ENCODE data around the gene CCDC93. TPM values are rescaled to one million over a fixed set of nuclear protein-coding genes. Genes with fewer than 3 reads are reported as not detected.
"Not testable (repeated sequence)": the region's sequence is repeated elsewhere in the genome, so short reads cannot be mapped to it uniquely, and the experiment has no call there.

Gene CCDC93
- total RNA-seq, 1 donor from 2014 or later, result 23.6 TPM

DNA sequence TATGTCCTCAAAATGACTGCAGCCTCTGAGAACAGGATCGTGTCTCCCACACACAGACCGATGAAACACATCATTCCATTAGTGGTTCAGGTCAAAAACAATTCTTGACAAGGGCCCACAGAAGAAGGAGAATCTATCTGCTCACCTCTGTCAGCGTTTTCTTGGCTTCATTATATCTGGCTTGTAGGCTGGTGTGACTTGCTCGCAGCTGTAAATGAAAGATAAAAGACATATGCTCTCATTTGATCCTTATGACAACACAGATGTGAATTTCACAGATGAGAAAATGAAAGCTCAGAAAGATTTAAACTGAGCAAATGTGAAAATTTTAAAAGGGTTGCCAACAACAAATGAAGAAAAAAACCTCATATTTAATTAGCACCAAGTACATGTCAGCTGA, 61.6 kb downstream of the CCDC93 start:
- DNase-seq, result no peak

DNA sequence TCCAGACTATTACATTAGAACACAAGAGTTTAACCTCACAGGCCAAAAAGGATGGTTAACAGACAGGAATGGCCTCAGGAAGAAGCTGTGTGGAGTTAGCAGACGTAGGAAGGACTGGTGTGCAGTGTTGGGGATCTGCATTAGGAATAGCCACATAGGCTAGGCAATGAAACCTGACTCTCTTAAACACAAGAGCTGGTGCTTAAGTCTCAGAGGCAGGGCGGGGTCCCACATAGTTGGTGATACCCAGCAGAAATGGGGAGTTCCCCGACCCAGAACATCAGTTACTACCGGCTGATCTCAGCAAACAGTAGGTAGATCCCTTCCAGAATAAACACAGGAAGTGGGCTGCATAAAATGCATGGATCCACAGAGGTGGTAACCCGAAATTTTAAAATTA, 64.1 kb downstream of the CCDC93 start:
- DNase-seq, result no peak

DNA sequence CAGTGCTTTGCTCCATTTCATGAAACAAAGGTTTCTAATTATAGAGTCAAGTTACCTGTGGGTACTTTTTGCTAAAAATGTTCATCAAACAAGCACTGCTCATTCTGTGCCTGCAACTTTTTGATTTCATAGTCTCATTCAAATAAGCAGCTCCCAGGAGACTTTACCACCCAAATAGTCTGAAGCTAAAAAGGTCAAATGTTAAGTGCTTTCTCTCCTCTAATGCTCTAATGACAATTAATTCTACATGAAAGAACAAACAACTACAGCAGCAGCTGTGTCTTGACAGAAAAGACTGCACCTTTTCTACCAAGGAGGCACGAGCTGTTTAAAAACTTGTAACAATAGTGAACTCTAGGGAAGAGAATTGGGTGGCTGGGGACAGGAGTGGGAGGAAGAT, 65.3 kb downstream of the CCDC93 start:
- no peak for DNase-seq

DNA sequence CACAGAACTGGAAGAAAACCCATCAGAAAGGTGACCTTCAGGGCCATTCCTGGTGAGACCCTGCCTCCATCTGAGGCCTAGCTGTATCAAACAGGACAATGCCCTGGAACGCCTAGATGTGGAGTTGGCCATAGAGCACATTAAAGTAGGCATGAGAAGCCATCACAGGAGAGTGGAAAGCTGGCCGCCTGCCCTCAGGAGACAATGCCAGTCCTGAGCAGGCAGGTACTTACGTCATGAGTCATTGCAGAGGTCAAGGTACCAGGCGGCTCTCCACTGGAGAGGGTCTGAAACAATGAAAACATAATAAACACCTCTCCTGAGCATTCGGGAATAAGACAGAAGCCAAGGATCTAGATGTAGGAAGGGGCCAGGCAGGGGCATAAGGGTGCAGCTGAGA, 68.6 kb downstream of the CCDC93 start:
- DNase-seq, result no peak

DNA sequence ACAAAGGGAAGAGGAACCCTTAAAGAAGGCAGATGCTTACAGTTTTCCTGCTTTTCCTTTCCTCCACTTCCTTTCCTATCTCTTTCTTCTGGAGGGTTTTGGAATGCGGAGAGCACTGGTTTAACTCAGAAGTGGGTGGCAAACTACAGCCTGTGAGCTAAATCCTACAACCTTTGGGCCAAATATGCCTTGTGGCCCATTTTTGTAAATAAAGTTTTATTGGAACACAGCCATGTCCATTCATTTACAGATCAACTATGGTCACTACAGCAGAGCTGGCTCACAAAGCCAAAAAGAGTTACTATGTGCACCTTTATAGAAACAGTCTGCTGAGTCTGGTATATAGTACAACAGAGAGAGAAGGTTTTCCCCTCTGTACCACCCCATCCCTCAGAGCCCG, 69.1 kb downstream of the CCDC93 start:
- DNase-seq, result no peak

DNA sequence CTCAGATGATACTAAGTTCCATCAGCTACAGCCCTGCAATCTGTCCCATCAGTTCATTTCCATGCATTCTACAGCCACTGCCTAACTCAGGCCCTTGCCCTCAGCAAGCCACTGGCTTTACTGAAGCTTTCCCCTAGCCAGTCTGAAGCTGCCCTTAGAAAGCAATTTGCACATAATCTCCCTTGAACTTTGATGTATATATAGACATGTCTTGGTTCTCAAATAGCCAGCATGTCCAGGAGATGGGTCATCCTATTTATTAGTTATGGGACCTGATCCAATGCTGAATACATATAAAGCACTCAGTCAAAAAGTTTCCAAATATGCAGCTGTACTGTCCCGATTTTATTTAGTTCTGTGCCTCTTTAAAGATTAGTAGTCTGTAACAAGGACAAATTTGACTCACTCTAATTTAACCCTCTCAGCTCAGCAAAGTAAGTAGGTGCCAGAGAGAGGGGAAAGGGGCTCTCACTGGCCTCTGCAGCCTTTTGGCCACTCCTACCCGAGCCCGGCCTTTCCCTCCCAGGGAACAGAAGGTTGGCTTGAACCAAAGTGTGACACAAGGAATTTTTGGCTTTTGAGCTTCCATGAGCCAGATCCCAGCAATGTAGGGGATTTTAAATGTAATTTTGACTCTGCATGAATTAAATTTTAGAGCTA, 70.7 kb downstream of the CCDC93 start:
- DNase-seq, result no peak

DNA sequence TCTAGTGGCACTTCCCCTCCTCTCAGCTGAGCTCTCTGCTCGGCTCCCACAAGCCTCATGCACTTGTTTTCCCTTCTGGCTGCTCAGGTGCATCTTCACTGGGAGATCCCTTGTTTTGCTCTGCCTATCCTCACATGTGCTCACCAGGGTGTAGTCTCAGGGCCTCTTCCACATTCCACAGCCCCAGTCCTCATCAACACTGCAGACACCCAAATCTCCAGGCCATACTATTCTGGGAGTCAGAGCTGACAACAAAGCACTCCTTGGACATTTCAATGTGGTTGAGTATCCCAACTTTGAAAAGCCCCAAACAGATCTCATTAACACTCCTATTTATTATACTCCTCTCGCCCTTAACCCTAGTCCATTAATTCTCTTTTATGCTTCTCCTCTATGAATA, 71.3 kb downstream of the CCDC93 start:
- no peak for DNase-seq

DNA sequence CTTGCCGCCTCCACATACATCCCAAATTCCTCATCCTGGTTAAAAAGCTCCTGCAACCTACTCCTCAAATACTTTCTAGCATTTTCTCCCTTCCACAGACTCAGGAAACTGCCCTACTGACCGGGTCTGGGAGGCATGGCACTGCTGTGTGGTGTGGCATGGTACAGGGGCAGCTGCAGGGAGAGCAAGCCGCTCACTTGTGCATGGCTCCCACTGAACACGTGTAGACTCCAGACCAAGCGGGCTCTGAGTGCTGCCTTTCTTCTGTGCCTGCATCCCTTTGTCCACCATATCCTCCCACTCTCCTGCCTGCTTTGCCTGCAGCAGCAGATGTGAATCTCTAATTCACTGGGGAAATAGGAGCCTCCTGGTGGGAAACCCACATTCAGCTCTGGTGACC, 72.2 kb downstream of the CCDC93 start:
- DNase-seq, result no peak

DNA sequence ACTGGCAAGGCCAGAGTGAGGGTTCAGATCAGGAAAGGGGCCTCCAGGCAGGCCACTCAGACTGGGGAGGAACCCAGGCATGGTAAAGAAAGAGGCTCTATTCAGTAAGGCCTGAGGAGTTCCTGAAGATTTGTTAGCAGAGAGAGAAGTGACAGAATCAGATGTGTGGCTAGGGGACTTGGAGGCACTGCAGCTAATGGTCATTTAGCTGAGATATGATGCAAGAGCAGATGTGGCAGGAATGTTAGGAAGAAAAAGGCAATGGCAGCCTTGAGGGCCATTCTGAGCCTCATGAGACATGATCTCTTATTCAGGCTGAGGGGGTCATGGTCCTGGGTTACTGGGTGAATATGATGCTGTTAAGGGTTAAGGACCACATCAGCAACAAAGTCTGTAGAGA, 73.4 kb downstream of the CCDC93 start:
- no peak for DNase-seq

DNA sequence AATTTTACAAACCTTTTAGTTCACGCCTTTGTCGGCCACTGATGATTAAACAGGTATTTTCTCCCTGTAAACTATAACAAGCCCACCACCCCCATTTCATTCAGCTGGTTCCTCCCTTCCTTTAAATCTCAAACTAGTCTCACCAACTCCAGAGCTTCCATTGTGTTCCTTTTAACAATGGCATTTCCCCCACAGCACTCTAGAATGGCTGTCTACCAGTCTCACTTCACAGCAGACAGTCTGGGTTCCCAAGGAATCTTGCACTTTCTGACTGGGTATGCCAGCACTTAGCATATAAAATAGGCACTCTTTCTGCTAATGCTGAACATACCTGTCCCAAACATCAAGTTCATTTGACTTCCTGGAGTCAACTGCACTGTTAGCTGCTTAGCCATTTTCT, 75.3 kb downstream of the CCDC93 start:
- no peak for DNase-seq

DNA sequence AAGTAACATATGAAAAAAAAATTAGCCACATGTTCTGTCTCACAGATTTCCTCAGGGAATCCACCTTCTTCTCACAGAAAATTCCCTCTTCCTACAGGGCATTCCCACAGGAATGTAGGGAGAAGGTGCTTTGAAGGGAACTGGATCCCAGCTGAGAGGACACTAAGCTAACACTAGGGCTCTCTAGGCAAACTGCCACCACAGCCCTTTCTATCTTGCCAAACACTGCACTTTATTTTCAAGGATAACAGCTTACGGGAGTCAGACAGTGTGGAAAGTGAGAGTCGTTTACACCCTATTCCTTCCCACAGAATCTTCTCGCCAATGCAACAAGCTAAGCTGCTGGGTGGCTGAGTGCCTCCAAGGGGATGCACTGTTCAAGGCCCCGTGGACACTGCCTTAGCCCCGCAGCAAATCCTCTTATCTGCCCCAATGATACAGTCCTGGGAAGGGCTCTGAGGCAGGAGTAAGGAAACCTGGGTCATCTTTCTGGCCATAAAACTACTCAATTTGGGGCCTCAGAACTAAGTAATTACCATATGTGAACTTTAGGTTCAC, 76.9 kb downstream of the CCDC93 start:
- DNase-seq, result no peak

DNA sequence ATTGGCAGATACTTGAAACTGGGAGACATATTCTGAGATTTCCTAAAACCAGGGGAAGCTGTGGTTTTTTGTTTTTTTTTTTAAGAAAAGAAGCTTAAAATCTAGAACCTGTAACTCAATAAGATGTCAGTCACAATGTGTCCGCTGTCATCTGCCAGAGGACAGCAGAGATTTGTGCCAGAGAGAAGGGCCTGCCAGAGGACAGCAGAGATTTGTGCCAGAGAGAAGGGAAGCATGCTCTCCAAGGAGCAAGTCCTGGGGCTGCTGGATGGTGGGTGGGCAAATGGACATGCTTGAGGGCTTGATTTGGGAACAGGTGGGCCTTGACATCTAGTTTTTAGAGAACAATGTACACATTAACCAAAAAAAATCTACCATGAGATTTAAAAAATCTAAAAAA, 77.9 kb downstream of the CCDC93 start:
- no peak for DNase-seq

DNA sequence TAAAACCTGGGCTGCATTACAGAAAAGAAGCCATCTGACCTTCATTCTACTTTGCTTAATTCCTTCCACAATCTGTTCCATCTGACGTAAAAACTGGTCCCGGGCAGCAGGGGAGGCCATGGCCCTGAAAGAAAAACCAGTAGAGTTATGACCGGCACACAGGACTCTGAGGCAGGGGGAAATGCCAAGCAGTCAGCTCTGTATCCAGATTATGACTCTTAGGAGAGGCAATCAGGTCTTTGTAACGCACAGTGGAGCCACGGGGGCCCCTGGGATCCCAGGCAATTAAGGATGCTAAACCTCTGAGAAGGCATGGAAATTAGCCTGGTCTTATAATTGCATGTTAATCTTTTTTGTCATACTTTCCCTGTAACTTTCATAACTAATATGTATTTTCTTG, 78.4 kb downstream of the CCDC93 start:
- DNase-seq, result no peak

DNA sequence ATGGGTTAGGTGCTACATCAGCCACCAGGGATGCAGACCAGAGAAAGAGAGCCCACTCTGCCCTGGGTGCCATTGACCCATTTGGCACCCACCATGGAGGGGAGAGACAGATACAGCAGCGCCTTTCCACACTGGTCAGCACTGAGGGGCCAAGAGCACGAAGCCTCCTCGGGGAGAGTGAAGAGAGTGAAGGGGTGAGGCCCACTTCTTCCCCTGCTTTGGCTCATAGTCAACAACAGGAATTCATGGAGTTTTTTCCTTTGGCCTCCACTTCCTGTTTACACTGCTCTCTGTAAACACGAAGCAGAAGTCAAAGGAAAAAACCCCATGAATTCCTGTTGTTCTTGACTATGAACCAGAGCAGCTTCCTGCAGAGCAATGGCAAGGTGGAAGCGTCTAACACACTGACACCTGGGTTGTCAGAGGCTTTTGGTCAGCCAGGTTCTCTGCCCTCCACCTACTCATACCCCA, 80.0 kb downstream of the CCDC93 start:
- DNase-seq, result no peak

DNA sequence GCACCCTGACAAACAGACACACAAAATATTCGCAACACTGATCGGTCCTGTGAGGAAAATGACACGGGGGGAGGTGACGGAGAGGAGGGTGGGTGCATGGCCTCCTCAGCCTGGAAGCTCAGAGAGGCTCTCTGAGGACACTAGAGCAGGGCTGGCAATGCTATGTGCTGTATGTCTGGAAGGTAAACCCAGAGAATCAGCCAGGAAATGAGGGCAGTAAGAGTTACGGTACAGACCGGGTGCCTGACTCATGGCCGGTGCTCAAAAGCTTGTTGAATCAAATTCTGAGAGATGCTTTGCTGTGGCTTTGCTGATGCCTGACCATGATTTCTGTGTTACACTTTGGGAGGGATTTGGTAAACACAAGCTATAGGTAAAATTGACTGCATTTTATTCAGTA, 81.9 kb downstream of the CCDC93 start:
- DNase-seq, result no peak

DNA sequence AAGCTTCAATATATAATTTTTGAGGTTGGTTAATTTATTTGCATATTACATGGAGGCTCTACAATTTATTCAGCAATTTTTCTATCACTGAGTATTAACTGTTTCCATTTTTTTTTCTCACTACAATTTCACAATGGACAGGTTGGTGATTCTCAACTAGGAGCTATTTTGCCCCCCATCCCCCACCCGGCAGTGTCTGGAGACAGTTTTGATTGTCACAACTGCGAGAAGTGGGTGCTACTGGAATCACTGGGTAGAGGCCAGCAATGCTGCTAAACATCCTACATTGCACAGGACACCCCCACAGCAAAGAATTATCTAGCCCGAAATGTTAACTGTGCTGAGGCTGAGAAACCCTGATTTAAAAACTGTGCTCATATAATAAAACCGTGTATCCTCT, 82.6 kb downstream of the CCDC93 start:
- DNase-seq, result no peak

DNA sequence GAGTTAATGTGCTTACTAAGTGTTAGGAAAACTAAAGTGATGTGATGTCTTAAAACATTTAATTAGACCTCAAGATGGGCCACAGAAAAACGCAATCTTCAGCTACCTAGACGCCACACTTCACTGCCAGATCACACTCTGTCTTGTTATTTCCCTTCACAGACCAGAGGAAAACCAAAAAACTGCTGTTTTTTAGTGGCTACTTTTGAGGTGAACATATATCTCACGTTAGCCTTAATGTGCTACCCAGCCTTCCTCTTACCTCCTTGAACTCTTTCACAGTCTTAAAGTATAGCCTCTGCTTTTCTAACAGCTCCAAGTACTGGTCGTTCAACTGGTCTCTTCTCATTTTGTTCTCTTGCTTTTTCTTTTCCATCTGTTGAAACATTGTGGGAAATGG, 83.1 kb downstream of the CCDC93 start:
- DNase-seq, result no peak

DNA sequence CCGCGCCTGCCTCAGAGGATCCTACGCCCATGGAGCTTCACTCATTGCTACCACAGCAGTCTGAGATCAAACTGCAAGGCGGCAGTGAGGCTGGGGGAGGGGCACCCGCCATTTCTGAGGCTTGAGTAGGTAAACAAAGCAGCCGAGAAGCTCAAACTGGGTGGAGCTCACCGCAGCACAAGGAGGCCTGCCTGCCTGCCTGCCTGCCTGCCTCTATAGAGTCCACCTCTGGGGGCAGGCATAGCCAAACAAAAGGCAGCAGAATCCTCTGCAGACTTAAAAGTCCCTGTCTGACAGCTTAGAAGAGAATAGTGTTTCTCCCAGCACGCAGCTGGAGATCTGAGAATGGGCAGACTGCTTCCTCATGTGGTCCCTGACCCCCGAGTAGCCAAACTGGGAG, 90.4 kb downstream of the CCDC93 start:
- not testable (repeated sequence) for DNase-seq

DNA sequence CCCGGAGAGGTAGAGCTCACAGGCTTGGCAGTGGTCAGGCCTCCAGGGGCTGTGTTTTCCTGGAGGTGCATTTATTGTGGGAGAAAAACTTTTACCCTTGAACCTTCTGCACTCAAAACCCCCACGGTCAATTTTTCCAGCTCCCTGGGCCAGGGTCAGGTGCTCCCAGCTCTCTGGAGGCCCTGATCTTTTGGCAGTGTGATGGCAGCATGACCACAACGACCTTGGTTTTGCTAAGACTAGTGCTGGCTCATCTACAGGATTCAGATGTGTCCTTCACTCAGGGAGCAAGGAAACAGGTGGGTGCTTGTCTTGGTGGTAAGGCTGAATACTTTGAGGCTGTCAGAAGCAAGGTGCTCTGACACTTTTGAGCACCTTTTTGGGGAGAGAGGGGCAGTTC, 92.3 kb downstream of the CCDC93 start:
- no peak for DNase-seq

DNA sequence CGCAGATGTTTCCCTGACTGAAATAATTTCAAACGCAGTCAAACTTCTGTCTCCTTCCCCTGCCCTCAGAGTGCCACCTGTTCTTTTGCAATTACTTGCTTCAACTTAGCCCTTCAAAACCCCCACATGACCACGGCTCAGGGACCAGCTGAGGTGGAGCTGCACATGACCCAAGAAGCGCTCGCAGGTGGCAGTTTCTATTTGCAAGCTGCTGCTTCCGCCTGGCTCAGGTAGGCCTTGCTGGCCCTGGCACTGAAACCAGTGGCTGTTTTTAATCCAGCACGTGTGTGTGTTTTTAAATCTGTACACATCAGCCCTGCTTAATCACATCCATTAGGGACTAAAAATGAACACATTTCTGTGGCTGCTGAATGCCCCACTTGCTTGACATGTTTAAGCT, 95.3 kb downstream of the CCDC93 start:
- no peak for DNase-seq

DNA sequence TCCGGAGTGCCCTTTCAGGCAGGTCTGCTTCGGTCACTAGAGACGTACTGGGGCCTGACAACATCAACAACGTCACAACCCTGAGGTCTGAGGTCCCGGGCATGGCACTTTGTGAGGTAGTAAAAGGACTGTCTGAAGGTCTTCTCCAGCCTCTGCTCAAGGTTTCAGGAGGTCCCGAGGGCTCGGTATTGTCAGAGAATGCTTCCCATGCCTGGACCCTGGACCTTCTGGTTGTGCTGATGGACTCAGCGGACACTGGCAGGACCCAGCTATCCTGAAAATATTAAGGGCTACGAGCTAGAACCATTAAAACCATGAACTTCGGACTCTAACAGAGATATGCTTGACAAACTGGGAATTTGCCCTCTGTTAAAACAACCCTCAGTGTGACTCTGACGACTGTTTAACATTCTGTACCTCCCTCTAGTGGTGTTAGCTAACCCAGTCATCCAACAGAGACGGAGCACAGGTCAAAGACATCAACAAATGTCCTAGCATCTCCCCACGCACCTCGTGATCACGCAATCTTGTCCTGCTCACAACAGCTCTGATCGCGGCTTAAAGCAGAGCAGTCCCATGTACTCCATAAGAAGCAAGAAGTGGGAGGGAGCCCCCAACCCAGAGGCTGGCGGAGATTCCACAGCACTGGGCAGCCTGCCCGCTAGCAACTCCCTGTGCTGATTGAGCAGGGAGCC, 96.5 kb downstream of the CCDC93 start:
- DNase-seq, result no peak

DNA sequence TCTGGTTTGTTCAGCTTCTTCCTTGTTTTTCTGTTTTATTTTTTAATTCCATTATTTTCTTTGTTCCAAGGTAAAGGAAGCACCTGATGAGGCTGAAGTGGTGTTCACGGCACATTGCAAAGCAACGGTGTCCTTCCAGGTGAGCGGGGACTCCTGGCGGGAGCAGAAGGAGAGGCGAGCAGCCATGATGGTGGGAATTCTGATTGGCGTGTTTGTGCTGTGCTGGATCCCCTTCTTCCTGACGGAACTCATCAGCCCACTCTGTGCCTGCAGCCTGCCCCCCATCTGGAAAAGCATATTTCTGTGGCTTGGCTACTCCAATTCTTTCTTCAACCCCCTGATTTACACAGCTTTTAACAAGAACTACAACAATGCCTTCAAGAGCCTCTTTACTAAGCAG, 110.9 kb downstream of the CCDC93 start:
- DNase-seq, result no peak

DNA sequence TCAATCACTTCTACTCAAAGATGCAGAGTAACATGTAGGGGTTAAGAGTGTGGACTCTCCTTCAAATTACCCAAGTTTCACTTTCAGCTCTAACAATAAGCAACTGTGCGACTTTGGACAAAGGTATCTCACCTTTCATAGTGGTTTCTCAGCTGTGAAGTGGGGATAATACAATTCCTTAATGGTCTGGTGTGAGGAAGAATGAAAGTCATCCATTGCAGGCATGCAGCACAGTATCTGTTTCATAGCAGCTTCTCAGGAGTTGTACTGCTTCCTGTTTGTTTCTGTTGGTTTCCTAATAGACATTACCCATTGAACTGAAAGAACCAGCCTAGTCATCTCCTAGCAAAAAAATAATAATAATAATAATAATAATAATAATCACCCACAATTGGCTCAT, 125.0 kb downstream of the CCDC93 start:
- DNase-seq, result no peak

DNA sequence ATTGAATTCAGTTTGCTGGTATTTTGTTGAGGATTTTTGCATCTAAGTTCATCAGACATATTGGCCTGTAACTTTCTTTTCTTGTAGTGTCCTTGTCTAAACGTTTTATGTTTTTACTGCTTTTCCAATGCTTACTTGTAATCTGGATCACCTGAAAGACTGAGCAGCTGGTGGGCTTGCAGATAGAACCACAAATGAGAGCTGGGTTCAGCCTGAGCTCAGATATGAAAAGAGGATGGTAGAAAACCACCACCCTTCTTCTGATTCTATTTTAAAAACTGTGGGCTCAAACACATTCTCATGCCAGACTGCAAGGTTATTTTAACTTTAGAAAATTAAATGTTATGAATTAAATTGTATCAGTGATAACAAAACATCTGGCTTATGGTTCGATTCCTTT, 128.6 kb downstream of the CCDC93 start:
- DNase-seq, result no peak
